Measurements from ENCODE around the gene ZNF107. TPM values are rescaled to one million over a fixed set of nuclear protein-coding genes. Genes with fewer than 3 reads are reported as not detected.
A peak's percentile ranks its signal among the peaks of the same experiment; 100 is the strongest.

ZNF107 gene
- total and polyA plus RNA-seq, 2 of the 13 experiments (the other 11 are each of a cell fraction or from before 2014, with no cell fraction given) = 2.5 to 5.4 TPM

- FAIRE-seq (no peak), ATAC-seq (no peak), DNase-seq (ENCODE audit: low spot score) (no peak)
- Histone ChIP-seq H3K4me2 (ENCODE audit: low read depth, low read length) (no peak overlapping the region), H2AFZ (ENCODE audit: low read length) (no peak overlapping the region), H4K20me1 (ENCODE audit: insufficient read depth, low read length) (no peaks in the 10 kb centered on the region), H3K36me3 (replicated peaks in 1 of 2; ENCODE audit: control insufficient read depth in 1 of 2, insufficient read depth in 2 of 2, low read length in 2 of 2) (peaks cover 7 to 40% of the 10 kb centered on the region in 2 experiments), H3K27me3 (ENCODE audit: control insufficient read depth in 1 of 2, insufficient read depth in 2 of 2, low read length in 2 of 2) (no peaks in the 10 kb centered on the region), H3K4me1 (ENCODE audit: insufficient read depth, low read length) (peaks cover 23% of the 10 kb centered on the region), H3K9ac (ENCODE audit: insufficient read depth, low read depth, low read length) (no peak overlapping the region), H3K27ac (ENCODE audit: extremely low read length, insufficient read depth, low read length) (peak overlapping the region; percentile 64), H3K4me3 (replicated peaks in 1 of 3; ENCODE audit: insufficient read depth in 1 of 3, low read depth in 2 of 3, low read length in 3 of 3) (no peak overlapping the region), H3K79me2 (ENCODE audit: insufficient read depth, low read length) (no peaks in the 10 kb centered on the region), H3K9me3 (ENCODE audit: low read length) (no peaks in the 10 kb centered on the region)
- intact Hi-C loops (cut with micrococcal nuclease; ENCODE audit: unreplicated experiment) = no loop called here
- in situ Hi-C loops (cut with HindIII; ENCODE audit: extremely low pct_ligation_motif_present, low pct_unique_long_range_greater_than_20kb) = no loop called here
- ChIA-PET POLR2A (no interaction called here), CTCF (ENCODE audit: low intra/inter-chr PET ratio, low total read pairs) (no interaction called here)
- WGBS (ENCODE audit: low lambda C conversion rate) = 100% methylated on average over 1 of the region's 1 CpG
- TF ChIP-seq JUN (CRISPR knock-in tag; IDR thresholded peaks at IDR 0.05) (no peak), MIXL1 (CRISPR knock-in tag; IDR thresholded peaks at IDR 0.05) (no peak)
- BruUV-seq (replicated peaks) = no TSS peak
Observed at GRCh38 chr7:64687249-64687648, 21.3 kb downstream of the ZNF107 start.

GRCh38 chr7:64688988-64689387 is 23.1 kb downstream of the ZNF107 start:
- H3K9ac ChIP-seq (ENCODE audit: insufficient read depth, low read depth, low read length) = no peak overlapping the region
- peaks cover 7 to 24% of the 10 kb centered on the region in 2 experiments for H3K36me3 ChIP-seq (replicated peaks in 1 of 2; ENCODE audit: control insufficient read depth in 1 of 2, insufficient read depth in 2 of 2, low read length in 2 of 2)
- no peaks in the 10 kb centered on the region for H3K79me2 ChIP-seq (ENCODE audit: insufficient read depth, low read length)
- ChIA-PET POLR2A (no interaction called here), CTCF (ENCODE audit: low intra/inter-chr PET ratio, low total read pairs) (no interaction called here)
- no peak overlapping the region for H2AFZ ChIP-seq (ENCODE audit: low read length)
- H3K9me3 ChIP-seq (ENCODE audit: low read length) = no peaks in the 10 kb centered on the region
- FAIRE-seq (no peak), ATAC-seq (no peak), DNase-seq (ENCODE audit: low spot score) (no peak)
- no peak overlapping the region for H3K4me2 ChIP-seq (ENCODE audit: low read depth, low read length)
- H3K4me3 ChIP-seq (replicated peaks in 1 of 3; ENCODE audit: insufficient read depth in 1 of 3, low read depth in 2 of 3, low read length in 3 of 3) = no peak overlapping the region
- H3K27me3 ChIP-seq (ENCODE audit: control insufficient read depth in 1 of 2, insufficient read depth in 2 of 2, low read length in 2 of 2) = no peaks in the 10 kb centered on the region
- peak overlapping the region; percentile 3 for H3K27ac ChIP-seq (ENCODE audit: extremely low read length, insufficient read depth, low read length)
- H4K20me1 ChIP-seq (ENCODE audit: insufficient read depth, low read length) = no peaks in the 10 kb centered on the region
- in situ Hi-C loops (cut with HindIII; ENCODE audit: extremely low pct_ligation_motif_present, low pct_unique_long_range_greater_than_20kb) (no loop called here), intact Hi-C loops (cut with micrococcal nuclease; ENCODE audit: unreplicated experiment) (no loop called here)
- no peak for TF ChIP-seq THAP9 (CRISPR knock-in tag; IDR thresholded peaks at IDR 0.05; ENCODE audit: borderline replicate concordance)
- no peak for TF ChIP-seq SPEN (CRISPR knock-in tag; IDR thresholded peaks at IDR 0.05; ENCODE audit: low read depth)
- TF ChIP-seq MBNL3 (CRISPR knock-in tag; conservative IDR thresholded peaks at IDR 0.05) = no peak
- TF ChIP-seq GABPB1 (CRISPR knock-in tag; IDR thresholded peaks at IDR 0.05) = no peak
- TF ChIP-seq ATRX (CRISPR knock-in tag; IDR thresholded peaks at IDR 0.05; ENCODE audit: borderline replicate concordance) = no peak
- no peak for TF ChIP-seq BORCS8-MEF2B (CRISPR knock-in tag; IDR thresholded peaks at IDR 0.05)
- TF ChIP-seq HNRNPUL1 (IDR thresholded peaks at IDR 0.05; ENCODE audit: low read depth, low read length) = no peak
- no peak for TF ChIP-seq NRL (CRISPR knock-in tag; IDR thresholded peaks at IDR 0.05; ENCODE audit: borderline replicate concordance)
- TF ChIP-seq FOXP4 (CRISPR knock-in tag; IDR thresholded peaks at IDR 0.05) = no peak
- no peak for TF ChIP-seq ZSCAN21 (CRISPR knock-in tag; IDR thresholded peaks at IDR 0.05; ENCODE audit: borderline replicate concordance)
- no peak for TF ChIP-seq POLR2G (IDR thresholded peaks at IDR 0.05; ENCODE audit: low read depth, low read length)
- no TSS peak for BruUV-seq (replicated peaks)
- peaks cover 23% of the 10 kb centered on the region for H3K4me1 ChIP-seq (ENCODE audit: insufficient read depth, low read length)
- WGBS (ENCODE audit: low lambda C conversion rate) = 92% methylated on average over 2 of the region's 2 CpGs
